PC-3 (cell line): ENCODE data around the gene KAT5. TPM values are rescaled to one million over a fixed set of nuclear protein-coding genes. Genes with fewer than 3 reads are reported as not detected.

Experiments used
- ATAC-seq: fragments of 200-7000 bp; cut with Tn5 transposase; 2 replicates; pipeline ENCODE4 v1.9.1; 2020; ENCODE audit warnings: mild to moderate bottlenecking, moderate library complexity
- BruUV-seq: library from RNA; stranded (reverse); fragments of 400-500 nt; replicated peaks from 2 replicates; lab custom pipeline; 2021; lab: Mats Ljungman, UMichigan
- CTCF ChIA-PET: fragments of 300-600 bp; sonication (Branson Sonifier 250); formaldehyde crosslinking; loops from one replicate; lab custom pipeline; 2022; ENCODE audit warnings: antibody characterized with exemption; lab: Charles Lee
- POLR2A ChIA-PET: fragments of 300-600 bp; sonication (Branson Sonifier 250); formaldehyde crosslinking; loops from one replicate; lab custom pipeline; 2022; ENCODE audit warnings: antibody characterized with exemption; ENCODE audit not compliant: unreplicated experiment; lab: Charles Lee
- DNase-seq: peaks from one replicate; pipeline ENCODE4 v3.0.0-alpha.2; 2015
- H2AFZ ChIP-seq: fragments of 300-600 bp; sonication (generic); 2 replicates; pipeline ENCODE4 v1.6.0; 2016; ENCODE audit warnings: antibody characterized with exemption, low read length
- H3F3A ChIP-seq: fragments of 300-600 bp; sonication (generic); one replicate; pipeline ENCODE4 v1.6.0; 2017; ENCODE audit warnings: antibody characterized with exemption, low read length, control low read depth, mild to moderate bottlenecking; ENCODE audit not compliant: unreplicated experiment
- H3K27ac ChIP-seq: fragments of 300-600 bp; sonication (generic); 2 replicates; pipeline ENCODE4 v1.5.1; 2016; ENCODE audit warnings: mild to moderate bottlenecking, low read length
- H3K27me3 ChIP-seq: fragments of 300-600 bp; sonication (generic); 2 replicates; pipeline ENCODE4 v1.6.1; 2016; ENCODE audit warnings: low read length, mixed read lengths
- H3K36me3 ChIP-seq: fragments of 300-600 bp; sonication (generic); 2 replicates; pipeline ENCODE4 v1.6.1; 2016; ENCODE audit warnings: low read depth, mixed run types, low read length, mixed read lengths
- H3K4me1 ChIP-seq: fragments of 300-600 bp; sonication (generic); 2 replicates; pipeline ENCODE4 v1.5.1; 2016; ENCODE audit warnings: low read length; ENCODE audit not compliant: insufficient read depth
- H3K4me2 ChIP-seq: fragments of 300-600 bp; sonication (generic); 2 replicates; pipeline ENCODE4 v1.6.0; 2016; ENCODE audit warnings: low read length
- H3K4me3 ChIP-seq: fragments of 300-600 bp; sonication (generic); 2 replicates; pipeline ENCODE4 v1.5.1; 2016; ENCODE audit warnings: mild to moderate bottlenecking, low read length, mixed read lengths
- H3K79me2 ChIP-seq: fragments of 300-600 bp; sonication (generic); 2 replicates; pipeline ENCODE4 v1.6.1; 2017; ENCODE audit warnings: low read length, mixed read lengths
- H3K9ac ChIP-seq: fragments of 300-600 bp; sonication (generic); 2 replicates; pipeline ENCODE4 v1.6.0; 2016; ENCODE audit warnings: mild to moderate bottlenecking, low read length
- H3K9me2 ChIP-seq: fragments of 300-600 bp; sonication (generic); replicated peaks from 2 replicates; pipeline ENCODE4 v1.6.1; 2016; ENCODE audit warnings: mixed run types, low read length, mixed read lengths
- H3K9me3 ChIP-seq: fragments of 300-600 bp; sonication (generic); 2 replicates; pipeline ENCODE4 v1.6.1; 2016; ENCODE audit warnings: low read length, mixed read lengths
- H4K20me1 ChIP-seq: fragments of 300-600 bp; sonication (generic); 2 replicates; pipeline ENCODE4 v1.6.1; 2016; ENCODE audit warnings: low read length, mixed read lengths
- EZH2 ChIP-seq: fragments of 300-600 bp; sonication (generic); IDR thresholded peaks from one replicate; pipeline ENCODE4 v1.6.1; 2017; ENCODE audit warnings: antibody characterized with exemption, mild to moderate bottlenecking, low read length; ENCODE audit not compliant: unreplicated experiment
- EZH2phosphoT487 ChIP-seq: fragments of 300-600 bp; sonication (generic); IDR thresholded peaks from 2 replicates; pipeline ENCODE4 v1.6.1; 2018; ENCODE audit warnings: mild to moderate bottlenecking, antibody characterized with exemption, low read length, borderline replicate concordance
- intact Hi-C: fragments of 100-400 bp; cut with micrococcal nuclease; formaldehyde crosslinking; loops from 2 replicates; pipeline ENCODE4 v1.9.0; 2023
- total RNA-seq: library from RNA; depleted of rRNA; stranded (reverse); fragments of >200 nt; gene quantifications from 2 replicates; pipeline ENCODE4 v1.2.3, GENCODE V29; 2014
- TF ChIP-seq, protein P1 (sequence below): fragments of 300-600 bp; sonication (generic); conservative IDR thresholded peaks from 2 replicates; pipeline ENCODE4 v1.5.1; 2017; ENCODE audit warnings: antibody characterized with exemption, low read depth, mild to moderate bottlenecking, low read length

KAT5 gene
- total RNA-seq, 1 experiment from 2014 or later, result 74.9 TPM

GRCh38 chr11:65663639-65664200, 48.3 kb upstream of the KAT5 start:
- peaks cover 20% of the 10 kb centered on the region for H3K36me3 ChIP-seq
- H3K4me2 ChIP-seq, result peak overlapping the region; percentile 99
- TF ChIP-seq EZH2phosphoT487, result no peak
- no peak for TF ChIP-seq EZH2
- TF ChIP-seq, protein P1, sequence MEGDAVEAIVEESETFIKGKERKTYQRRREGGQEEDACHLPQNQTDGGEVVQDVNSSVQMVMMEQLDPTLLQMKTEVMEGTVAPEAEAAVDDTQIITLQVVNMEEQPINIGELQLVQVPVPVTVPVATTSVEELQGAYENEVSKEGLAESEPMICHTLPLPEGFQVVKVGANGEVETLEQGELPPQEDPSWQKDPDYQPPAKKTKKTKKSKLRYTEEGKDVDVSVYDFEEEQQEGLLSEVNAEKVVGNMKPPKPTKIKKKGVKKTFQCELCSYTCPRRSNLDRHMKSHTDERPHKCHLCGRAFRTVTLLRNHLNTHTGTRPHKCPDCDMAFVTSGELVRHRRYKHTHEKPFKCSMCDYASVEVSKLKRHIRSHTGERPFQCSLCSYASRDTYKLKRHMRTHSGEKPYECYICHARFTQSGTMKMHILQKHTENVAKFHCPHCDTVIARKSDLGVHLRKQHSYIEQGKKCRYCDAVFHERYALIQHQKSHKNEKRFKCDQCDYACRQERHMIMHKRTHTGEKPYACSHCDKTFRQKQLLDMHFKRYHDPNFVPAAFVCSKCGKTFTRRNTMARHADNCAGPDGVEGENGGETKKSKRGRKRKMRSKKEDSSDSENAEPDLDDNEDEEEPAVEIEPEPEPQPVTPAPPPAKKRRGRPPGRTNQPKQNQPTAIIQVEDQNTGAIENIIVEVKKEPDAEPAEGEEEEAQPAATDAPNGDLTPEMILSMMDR, result no peak
- H3K79me2 ChIP-seq, result peaks cover 32% of the 10 kb centered on the region
- peak overlapping the region; percentile 91 for H3K4me3 ChIP-seq
- no peaks in the 10 kb centered on the region for H3K9me2 ChIP-seq
- peak overlapping the region; percentile 68 for H3K27ac ChIP-seq
- H2AFZ ChIP-seq, result peak overlapping the region; percentile 79
- CTCF ChIA-PET, result no interaction called here
- peaks cover 11% of the 10 kb centered on the region; the same call in 1 of the 2 replicates for H4K20me1 ChIP-seq
- no peaks in the 10 kb centered on the region for H3F3A ChIP-seq
- H3K9ac ChIP-seq, result peak overlapping the region; percentile 78
- DNase-seq (peak; percentile 34), ATAC-seq (peak; percentile 48)
- H3K27me3 ChIP-seq, result no peaks in the 10 kb centered on the region
- BruUV-seq, result no TSS peak
- POLR2A ChIA-PET, result interaction anchor here (0.7 kb wide), 2 partner anchors 117 to 388 kb away, joined by 3 to 6 read pairs; no protein-coding TSS in a partner anchor
- H3K4me1 ChIP-seq, result peaks cover 18% of the 10 kb centered on the region
- intact Hi-C loops, result loop anchor here (1.0 kb wide), 1 partner anchor 48 kb away; the partner anchor contains the start of gene PCNX3
- H3K9me3 ChIP-seq, result no peaks in the 10 kb centered on the region

GRCh38 chr11:65672180-65672860, 39.7 kb upstream of the KAT5 start:
- ATAC-seq, result no peak
- POLR2A ChIA-PET, result no interaction called here
- TF ChIP-seq EZH2phosphoT487 (no peak), EZH2 (no peak)
- TF ChIP-seq, protein P1, result no peak
- no peaks in the 10 kb centered on the region for H3K79me2 ChIP-seq
- H2AFZ ChIP-seq, result no peak overlapping the region
- no peaks in the 10 kb centered on the region for H3K9me2 ChIP-seq
- H3K9me3 ChIP-seq, result no peaks in the 10 kb centered on the region
- no peak overlapping the region for H3K27ac ChIP-seq
- H3K4me3 ChIP-seq, result no peak overlapping the region
- H3K9ac ChIP-seq, result no peak overlapping the region
- intact Hi-C loops, result no loop called here
- no peaks in the 10 kb centered on the region for H3K4me1 ChIP-seq
- no TSS peak for BruUV-seq
- CTCF ChIA-PET, result no interaction called here
- no peaks in the 10 kb centered on the region for H3K27me3 ChIP-seq
- no peaks in the 10 kb centered on the region for H4K20me1 ChIP-seq
- H3K36me3 ChIP-seq, result no peaks in the 10 kb centered on the region
- no peaks in the 10 kb centered on the region for H3F3A ChIP-seq
- no peak for DNase-seq
- no peak overlapping the region for H3K4me2 ChIP-seq

DNA sequence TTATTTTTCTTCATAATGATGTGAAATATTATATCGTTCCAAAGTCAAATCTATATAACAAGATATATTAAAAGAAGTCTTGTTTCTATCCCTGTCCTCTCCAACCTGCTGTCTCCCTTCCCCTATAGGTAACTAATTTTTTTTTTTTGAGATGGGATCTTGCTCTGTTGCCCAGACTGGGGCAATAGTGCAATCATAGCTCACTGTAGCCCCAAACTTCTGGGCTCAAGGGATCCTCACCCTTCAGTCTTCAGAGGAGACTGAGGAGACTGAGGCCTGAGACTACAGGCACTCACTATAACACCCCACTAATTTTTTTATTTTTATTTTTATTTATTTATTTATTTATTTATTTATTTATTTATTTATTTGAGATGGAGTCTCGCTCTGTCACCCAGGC, 39.1 kb upstream of the KAT5 start:
- Histone ChIP-seq H3K9me2 (no peaks in the 10 kb centered on the region), H3K27me3 (no peaks in the 10 kb centered on the region), H3K4me3 (no peak overlapping the region), H3K4me1 (no peaks in the 10 kb centered on the region), H3K36me3 (no peaks in the 10 kb centered on the region), H3K79me2 (no peaks in the 10 kb centered on the region), H3K9ac (no peak overlapping the region), H2AFZ (no peak overlapping the region), H3F3A (no peaks in the 10 kb centered on the region), H3K27ac (no peak overlapping the region), H3K9me3 (no peaks in the 10 kb centered on the region), H4K20me1 (no peaks in the 10 kb centered on the region), H3K4me2 (no peak overlapping the region)
- intact Hi-C loops, result no loop called here
- DNase-seq, result no peak
- TF ChIP-seq EZH2 (no peak), EZH2phosphoT487 (no peak)
- TF ChIP-seq, protein P1, result no peak
- ATAC-seq, result no peak
- CTCF ChIA-PET, result no interaction called here
- POLR2A ChIA-PET, result no interaction called here
- BruUV-seq, result no TSS peak
